Fibroblast of villous mesenchyme (primary cell): ENCODE results near the gene MSI2. TPM values are rescaled to one million over a fixed set of nuclear protein-coding genes. Genes with fewer than 3 reads are reported as not detected.

Experiments
- DNase-seq: peaks from one replicate; pipeline ENCODE4 v3.0.0-alpha.2; 2010; ENCODE audit warnings: low read depth
- H3K4me3 ChIP-seq: 2 replicates; pipeline ENCODE4 v1.5.1; 2011; ENCODE audit warnings: low read depth, mild to moderate bottlenecking, low read length
- CTCF ChIP-seq: IDR thresholded peaks from 2 replicates; pipeline ENCODE4 v1.5.1; 2012; ENCODE audit warnings: low read depth, mild to moderate bottlenecking, low read length; ENCODE audit not compliant: insufficient read depth
- total RNA-seq: library from RNA; depleted of rRNA; stranded (reverse); fragments of >200 nt; gene quantifications from 2 replicates; pipeline ENCODE4 v1.2.3, GENCODE V29; 2012

MSI2 gene
- total RNA-seq, 1 donor, result 50.1 TPM

- DNase-seq, result peak; percentile 44
- TF ChIP-seq CTCF, result no peak
- no peak overlapping the region for H3K4me3 ChIP-seq
Observed at GRCh38 chr17:57328109-57328882, 72.0 kb downstream of the MSI2 start.

GRCh38 chr17:57329380-57330214, 73.3 kb downstream of the MSI2 start:
- TF ChIP-seq CTCF, result no peak
- DNase-seq, result peak; percentile 20
- no peak overlapping the region for H3K4me3 ChIP-seq

GRCh38 chr17:57330587-57330986, 74.3 kb downstream of the MSI2 start:
- no peak for TF ChIP-seq CTCF
- DNase-seq, result no peak
- no peak overlapping the region for H3K4me3 ChIP-seq

GRCh38 chr17:57331423-57331822, 75.1 kb downstream of the MSI2 start:
- no peak overlapping the region for H3K4me3 ChIP-seq
- TF ChIP-seq CTCF, result no peak
- no peak for DNase-seq

GRCh38 chr17:57332501-57332900, 76.2 kb downstream of the MSI2 start:
- TF ChIP-seq CTCF, result no peak
- no peak for DNase-seq
- H3K4me3 ChIP-seq, result no peak overlapping the region

GRCh38 chr17:57335195-57335792, 79.0 kb downstream of the MSI2 start:
- TF ChIP-seq CTCF, result no peak
- no peak overlapping the region for H3K4me3 ChIP-seq
- DNase-seq, result no peak
